H1 (cell line): ENCODE results near the gene CEP70. TPM values are rescaled to one million over a fixed set of nuclear protein-coding genes. Genes with fewer than 3 reads are reported as not detected.

Experiments used
- EP300 ChIP-seq, 2 experiments: IDR thresholded peaks; 1 replicate in 1 of 2; 2 replicates in 1 of 2; pipeline ENCODE4 v1.6.1; 2011 to 2012; ENCODE audit warnings: low read depth in 2 of 2, low read length in 2 of 2, mild to moderate bottlenecking in 2 of 2, borderline replicate concordance in 1 of 2, inconsistent platforms in 1 of 2, moderate library complexity in 1 of 2
- EZH2 ChIP-seq: fragments of 200-600 bp; sonication (generic); IDR thresholded peaks from 2 replicates; pipeline ENCODE4 v1.7.1; 2012; ENCODE audit warnings: low read depth, mild to moderate bottlenecking, moderate library complexity, low read length, inconsistent platforms; ENCODE audit not compliant: severe bottlenecking
- FOSL1 ChIP-seq: IDR thresholded peaks from 2 replicates; pipeline ENCODE4 v1.6.1; 2011; ENCODE audit warnings: mild to moderate bottlenecking, low read depth, low read length, moderate library complexity; ENCODE audit not compliant: insufficient read depth
- GABPA ChIP-seq: IDR thresholded peaks from 2 replicates; pipeline ENCODE4 v1.6.1; 2011; ENCODE audit warnings: mild to moderate bottlenecking, low read length, moderate library complexity, borderline replicate concordance; ENCODE audit not compliant: insufficient read depth
- KDM1A ChIP-seq: fragments of 200-600, 300-600 bp; sonication (generic); IDR thresholded peaks from 2 replicates; pipeline ENCODE4 v1.7.1; 2016; ENCODE audit warnings: mild to moderate bottlenecking, low read length, borderline replicate concordance
- KDM4A ChIP-seq: IDR thresholded peaks from one replicate; pipeline ENCODE4 v1.7.1; 2012; ENCODE audit warnings: low read depth, mild to moderate bottlenecking, moderate library complexity, low read length, inconsistent platforms; ENCODE audit not compliant: severe bottlenecking
- KDM5A ChIP-seq: fragments of 200-600 bp; IDR thresholded peaks from 2 replicates; pipeline ENCODE4 v1.7.1; 2012; ENCODE audit warnings: mild to moderate bottlenecking, low read length, inconsistent platforms, mixed read lengths
- POLR2A ChIP-seq, 2 experiments: IDR thresholded peaks; 1 replicate in 1 of 2; 2 replicates in 1 of 2; pipeline ENCODE4 v1.6.1; 2011; ENCODE audit warnings: low read depth in 2 of 2, low read length in 2 of 2, mild to moderate bottlenecking in 2 of 2; ENCODE audit errors: control extremely low read depth in 1 of 2
- POU5F1 ChIP-seq: IDR thresholded peaks from 2 replicates; pipeline ENCODE4 v1.6.1; 2011; ENCODE audit warnings: low read depth, mild to moderate bottlenecking, low read length, moderate library complexity
- RBBP5 ChIP-seq: IDR thresholded peaks from 2 replicates; pipeline ENCODE4 v1.7.1; 2012; ENCODE audit warnings: low read depth, mild to moderate bottlenecking, inconsistent platforms, low read length, moderate library complexity, borderline replicate concordance
- RNF2 ChIP-seq: fragments of 200-900, 300-1000 bp; sonication (generic); IDR thresholded peaks from 2 replicates; pipeline ENCODE4 v1.7.1; 2016; ENCODE audit warnings: borderline replicate concordance, low read depth, mild to moderate bottlenecking, antibody characterized with exemption, low read length; ENCODE audit not compliant: poor library complexity, severe bottlenecking; ENCODE audit errors: missing control alignments
- SIN3A ChIP-seq, 2 experiments: IDR thresholded peaks in 1 of 2; conservative IDR thresholded peaks in 1 of 2; 2 replicates each; pipeline ENCODE4 v1.6.1; 2011 to 2012; ENCODE audit warnings: low read length in 2 of 2, improper control_type of control experiment in 1 of 2, low read depth in 1 of 2, mild to moderate bottlenecking in 1 of 2
- SRF ChIP-seq: IDR thresholded peaks from 2 replicates; pipeline ENCODE4 v1.6.1; 2011; ENCODE audit warnings: mild to moderate bottlenecking, low read depth, low read length, moderate library complexity
- ZNF274 ChIP-seq: IDR thresholded peaks from 2 replicates; pipeline ENCODE4 v1.7.0; 2012; ENCODE audit warnings: low read length, borderline replicate concordance; ENCODE audit errors: extremely low read depth
- polyA plus RNA-seq, 7 experiments: library from polyadenylated mRNA; depleted of rRNA in 3 of 7; stranded (reverse) in 5 of 7; unstranded in 2 of 7; fragments of >200 nt in 5 of 7; fragments of 200-250 nt in 2 of 7; gene quantifications; 1 replicate in 5 of 7; 2 replicates in 1 of 7; 4 replicates in 1 of 7; pipeline versions ENCODE4 v1.2.1 to v1.2.3, GENCODE V29; 2011 to 2013; ENCODE audit warnings: missing spikeins in 2 of 7, mixed read lengths in 2 of 7
- total RNA-seq: library from RNA; stranded (reverse); fragmentation: NEBNext Ultra II Directional; extraction: Animal tissue kit (Norgen Biotek cat#: 25700); gene quantifications from 2 replicates; pipeline ENCODE4 v1.2.1, GENCODE V29; 2021
- TF ChIP-seq, protein P1 (sequence below): IDR thresholded peaks from 2 replicates; pipeline ENCODE4 v1.6.1; 2012; ENCODE audit warnings: low read length, inconsistent platforms
- TF ChIP-seq, protein P2 (sequence below): IDR thresholded peaks from 2 replicates; pipeline ENCODE4 v1.6.1; 2011; ENCODE audit warnings: low read depth, mild to moderate bottlenecking, low read length; ENCODE audit not compliant: insufficient read depth
- TF ChIP-seq, protein P3 (sequence below), 3 experiments: IDR thresholded peaks; 1 replicate in 2 of 3; 2 replicates in 1 of 3; pipeline versions ENCODE4 v1.5.1 to v1.6.1; 2011; ENCODE audit warnings: low read length in 3 of 3, mild to moderate bottlenecking in 3 of 3, inconsistent platforms in 2 of 3, low read depth in 1 of 3, moderate library complexity in 1 of 3; ENCODE audit not compliant: insufficient read depth in 1 of 3; ENCODE audit errors: control extremely low read depth in 1 of 3

The CEP70 gene
- total and polyA plus RNA-seq, 2 of the 8 experiments (the other 6 are each of a cell fraction or from before 2014, with no cell fraction given) = 3.9 to 26.2 TPM

DNA sequence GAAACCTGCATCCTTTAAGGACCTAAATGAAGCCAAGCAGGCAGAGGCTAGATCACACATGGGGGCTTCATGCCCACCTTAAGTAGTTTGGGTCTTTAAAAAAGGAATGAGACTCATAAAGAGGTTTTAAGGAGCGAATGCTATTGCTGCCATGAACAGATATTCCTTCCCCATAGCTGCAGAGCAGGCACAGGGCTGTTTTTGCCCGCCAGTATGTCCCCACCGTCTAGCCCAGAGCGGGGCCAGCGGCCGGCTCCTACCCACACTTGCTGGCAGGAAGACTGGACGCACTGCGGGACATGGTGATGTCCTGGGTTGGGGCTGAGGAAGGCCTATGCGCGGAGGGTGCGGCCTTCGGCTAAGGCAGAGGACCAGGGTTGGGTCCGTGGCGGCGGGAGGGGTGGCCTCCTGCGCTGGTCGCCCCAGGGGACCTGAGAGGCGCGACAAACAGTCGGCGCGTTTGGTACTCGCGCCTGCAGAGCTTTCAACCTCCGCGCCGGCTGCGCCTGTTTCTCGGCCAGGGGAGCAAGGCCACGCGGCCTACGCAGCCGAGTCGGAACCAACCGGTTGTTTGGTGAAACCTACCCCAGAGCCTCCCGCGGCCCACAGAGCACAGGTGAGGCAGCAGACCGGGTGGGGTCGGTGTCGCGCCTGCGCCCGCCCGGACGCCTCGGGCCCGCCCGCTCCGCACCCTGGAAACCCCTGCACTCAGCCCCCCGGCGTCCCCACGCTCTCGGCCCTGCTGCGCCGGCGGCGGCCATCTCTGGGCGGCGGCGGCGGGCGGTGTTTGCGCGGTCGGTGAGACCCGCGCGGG is 14.5 kb upstream of the CEP70 start, which contains the start of gene FAIM (continued):
- TF ChIP-seq, protein P1, sequence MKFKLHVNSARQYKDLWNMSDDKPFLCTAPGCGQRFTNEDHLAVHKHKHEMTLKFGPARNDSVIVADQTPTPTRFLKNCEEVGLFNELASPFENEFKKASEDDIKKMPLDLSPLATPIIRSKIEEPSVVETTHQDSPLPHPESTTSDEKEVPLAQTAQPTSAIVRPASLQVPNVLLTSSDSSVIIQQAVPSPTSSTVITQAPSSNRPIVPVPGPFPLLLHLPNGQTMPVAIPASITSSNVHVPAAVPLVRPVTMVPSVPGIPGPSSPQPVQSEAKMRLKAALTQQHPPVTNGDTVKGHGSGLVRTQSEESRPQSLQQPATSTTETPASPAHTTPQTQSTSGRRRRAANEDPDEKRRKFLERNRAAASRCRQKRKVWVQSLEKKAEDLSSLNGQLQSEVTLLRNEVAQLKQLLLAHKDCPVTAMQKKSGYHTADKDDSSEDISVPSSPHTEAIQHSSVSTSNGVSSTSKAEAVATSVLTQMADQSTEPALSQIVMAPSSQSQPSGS = no peak
- TF ChIP-seq EP300 (IDR thresholded peaks at IDR 0.05; ENCODE audit: borderline replicate concordance in 1 of 2, low read depth in 2 of 2, low read length in 2 of 2) (no peak), SRF (no peak), KDM1A (no peak), SIN3A (conservative IDR thresholded peaks at IDR 0.05 in 1 of 2, IDR thresholded peaks at IDR 0.05 in 1 of 2; ENCODE audit: low read depth in 1 of 2, low read length in 2 of 2) (no peak), FOSL1 (no peak), ZNF274 (no peak), POU5F1 (no peak), RNF2 (no peak), RBBP5 (no peak; the same call in 1 of the 2 replicates), KDM5A (no peak), GABPA (peak; percentile 61; the same call in 1 of the 2 replicates), EZH2 (no peak), POLR2A (IDR thresholded peaks at IDR 0.05; ENCODE audit: control extremely low read depth in 1 of 2, low read depth in 2 of 2, low read length in 2 of 2) (peak in 1 of 2 experiments; percentile 88; a peak in 2 of 3 replicates), KDM4A (peak; percentile 74)
- TF ChIP-seq, protein P2, sequence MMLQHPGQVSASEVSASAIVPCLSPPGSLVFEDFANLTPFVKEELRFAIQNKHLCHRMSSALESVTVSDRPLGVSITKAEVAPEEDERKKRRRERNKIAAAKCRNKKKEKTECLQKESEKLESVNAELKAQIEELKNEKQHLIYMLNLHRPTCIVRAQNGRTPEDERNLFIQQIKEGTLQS = no peak
- TF ChIP-seq, protein P3, sequence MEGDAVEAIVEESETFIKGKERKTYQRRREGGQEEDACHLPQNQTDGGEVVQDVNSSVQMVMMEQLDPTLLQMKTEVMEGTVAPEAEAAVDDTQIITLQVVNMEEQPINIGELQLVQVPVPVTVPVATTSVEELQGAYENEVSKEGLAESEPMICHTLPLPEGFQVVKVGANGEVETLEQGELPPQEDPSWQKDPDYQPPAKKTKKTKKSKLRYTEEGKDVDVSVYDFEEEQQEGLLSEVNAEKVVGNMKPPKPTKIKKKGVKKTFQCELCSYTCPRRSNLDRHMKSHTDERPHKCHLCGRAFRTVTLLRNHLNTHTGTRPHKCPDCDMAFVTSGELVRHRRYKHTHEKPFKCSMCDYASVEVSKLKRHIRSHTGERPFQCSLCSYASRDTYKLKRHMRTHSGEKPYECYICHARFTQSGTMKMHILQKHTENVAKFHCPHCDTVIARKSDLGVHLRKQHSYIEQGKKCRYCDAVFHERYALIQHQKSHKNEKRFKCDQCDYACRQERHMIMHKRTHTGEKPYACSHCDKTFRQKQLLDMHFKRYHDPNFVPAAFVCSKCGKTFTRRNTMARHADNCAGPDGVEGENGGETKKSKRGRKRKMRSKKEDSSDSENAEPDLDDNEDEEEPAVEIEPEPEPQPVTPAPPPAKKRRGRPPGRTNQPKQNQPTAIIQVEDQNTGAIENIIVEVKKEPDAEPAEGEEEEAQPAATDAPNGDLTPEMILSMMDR (IDR thresholded peaks at IDR 0.05; ENCODE audit: control extremely low read depth in 1 of 3, insufficient read depth in 1 of 3, low read depth in 1 of 3, low read length in 3 of 3) = no peak
